HCT116 (cell line): ENCODE results near the gene RAB19. TPM values are rescaled to one million over a fixed set of nuclear protein-coding genes. Genes with fewer than 3 reads are reported as not detected.

ENCODE experiments used
- ATAC-seq: fragments of 200-7000 bp; cut with Tn5 transposase; 2 replicates; pipeline ENCODE4 v1.9.1; 2020; ENCODE audit warnings: mild to moderate bottlenecking, moderate library complexity
- BruUV-seq: library from RNA; stranded (reverse); fragments of 400-500 nt; replicated peaks from 2 replicates; lab custom pipeline; 2021; lab: Mats Ljungman, UMichigan
- CTCF ChIA-PET: fragments of 300-600 bp; sonication (Branson Sonifier 250); formaldehyde crosslinking; loops from one replicate; lab custom pipeline; 2021; ENCODE audit warnings: antibody characterized with exemption; lab: Charles Lee
- POLR2A ChIA-PET: fragments of 300-600, 350-600 bp; sonication (Branson Sonifier 250); formaldehyde crosslinking; loops from one replicate; lab custom pipeline; 2021; ENCODE audit warnings: antibody characterized with exemption; lab: Charles Lee
- RAD21 ChIA-PET, 2 experiments: fragments of 300-600 bp; sonication (Branson Sonifier 250); formaldehyde crosslinking; loops; one replicate each; lab custom pipeline; 2023; ENCODE audit warnings: low total read pairs in 2 of 2; ENCODE audit not compliant: uncharacterized antibody in 2 of 2, unreplicated experiment in 2 of 2, low non-redundant PET in 1 of 2; lab: Charles Lee
- DNase-seq: peaks from one replicate; pipeline ENCODE4 v3.0.0-alpha.2; 2010; ENCODE audit warnings: low read depth, low spot score
- H2AFZ ChIP-seq: fragments of 200-600 bp; shearing (Covaris generic), sonication (generic); 2 replicates; pipeline ENCODE4 v1.6.1; 2017; ENCODE audit warnings: low read depth, mixed run types, mixed read lengths, antibody characterized with exemption, low read length; ENCODE audit not compliant: poor library complexity, severe bottlenecking
- H3K27ac ChIP-seq: 2 replicates; pipeline ENCODE4 v1.5.1; 2012; ENCODE audit warnings: low read depth, low read length
- H3K27me3 ChIP-seq: fragments of 200-600 bp; sonication (generic); 2 replicates; pipeline ENCODE4 v1.6.1; 2016; ENCODE audit warnings: mixed run types, low read length, mixed read lengths; ENCODE audit not compliant: insufficient read depth
- H3K36me3 ChIP-seq, 2 experiments: fragments of 200-500 bp in 1 of 2; fragments of 200-600 bp in 1 of 2; sonication (Bioruptor generic) in 1 of 2; sonication (generic) in 1 of 2; 2 replicates each; pipeline versions ENCODE4 v1.5.1 to v1.6.1; 2014 to 2016; ENCODE audit warnings: low read length in 2 of 2, inconsistent platforms in 1 of 2, mixed read lengths in 1 of 2, mixed run types in 1 of 2; ENCODE audit not compliant: insufficient read depth in 2 of 2, control insufficient read depth in 1 of 2
- H3K4me1 ChIP-seq, 2 experiments: fragments of 200-600 bp in 1 of 2; sonication (generic) in 1 of 2; 2 replicates each; pipeline versions ENCODE4 v1.5.1 to v1.6.1; 2012 to 2017; ENCODE audit warnings: low read length in 2 of 2, inconsistent platforms in 1 of 2, mild to moderate bottlenecking in 1 of 2, mixed read lengths in 1 of 2, mixed run types in 1 of 2, moderate library complexity in 1 of 2; ENCODE audit not compliant: insufficient read depth in 2 of 2, control insufficient read depth in 1 of 2
- H3K4me2 ChIP-seq: fragments of 200-600 bp; sonication (generic); 2 replicates; pipeline ENCODE4 v1.6.1; 2017; ENCODE audit warnings: mixed run types, low read length, mixed read lengths
- H3K4me3 ChIP-seq, 2 experiments: fragments of 200-600 bp in 1 of 2; sonication (generic) in 1 of 2; replicated peaks in 1 of 2; 2 replicates each; pipeline ENCODE4 v1.5.1; 2011 to 2016; ENCODE audit warnings: low read length in 2 of 2, control low read depth in 1 of 2, low read depth in 1 of 2, mild to moderate bottlenecking in 1 of 2, mixed read lengths in 1 of 2, mixed run types in 1 of 2
- H3K79me2 ChIP-seq: fragments of 200-600 bp; sonication (generic); 2 replicates; pipeline ENCODE4 v1.6.1; 2017; ENCODE audit warnings: mild to moderate bottlenecking, mixed run types, low read length, moderate library complexity, mixed read lengths; ENCODE audit not compliant: insufficient read depth
- H3K9ac ChIP-seq: fragments of 200-600 bp; sonication (generic); 2 replicates; pipeline ENCODE4 v1.6.1; 2016; ENCODE audit warnings: low read length, mixed read lengths
- H3K9me2 ChIP-seq: fragments of 200-600 bp; sonication (generic), shearing (Covaris generic); 2 replicates; pipeline ENCODE4 v1.6.1; 2017; ENCODE audit warnings: mixed run types, mild to moderate bottlenecking, moderate library complexity; ENCODE audit not compliant: insufficient read depth
- H3K9me3 ChIP-seq, 2 experiments: fragments of 200-500 bp in 1 of 2; fragments of 200-600 bp in 1 of 2; sonication (Bioruptor generic) in 1 of 2; sonication (generic) in 1 of 2; 2 replicates each; pipeline ENCODE4 v1.6.1; 2014 to 2017; ENCODE audit warnings: low read length in 2 of 2, mixed read lengths in 2 of 2, inconsistent platforms in 1 of 2, low read depth in 1 of 2, mild to moderate bottlenecking in 1 of 2, mixed run types in 1 of 2, moderate library complexity in 1 of 2; ENCODE audit not compliant: control insufficient read depth in 1 of 2, insufficient read depth in 1 of 2
- H4K20me1 ChIP-seq: fragments of 200-600 bp; sonication (generic), shearing (Covaris generic); 2 replicates; pipeline ENCODE4 v1.6.1; 2017; ENCODE audit warnings: mixed run types, mild to moderate bottlenecking, moderate library complexity; ENCODE audit not compliant: insufficient read depth
- EZH2phosphoT487 ChIP-seq: fragments of 200-600 bp; IDR thresholded peaks from 2 replicates; pipeline ENCODE4 v1.6.1; 2018; ENCODE audit warnings: antibody characterized with exemption, borderline replicate concordance
- FOSL1 ChIP-seq: IDR thresholded peaks from 2 replicates; pipeline ENCODE4 v1.6.1; 2012; ENCODE audit warnings: low read depth
- JUND ChIP-seq: IDR thresholded peaks from 2 replicates; pipeline ENCODE4 v1.6.1; 2012
- REST ChIP-seq: IDR thresholded peaks from 2 replicates; pipeline ENCODE4 v1.6.1; 2012; ENCODE audit warnings: low read depth
- SP1 ChIP-seq: IDR thresholded peaks from 2 replicates; pipeline ENCODE4 v1.6.1; 2012; ENCODE audit warnings: low read depth
- TCF7L2 ChIP-seq: IDR thresholded peaks from 2 replicates; pipeline ENCODE4 v1.7.0; 2011; ENCODE audit warnings: borderline replicate concordance, inconsistent platforms; ENCODE audit not compliant: insufficient read depth, insufficient read length; ENCODE audit errors: extremely low read depth
- intact Hi-C: fragments of 100-400 bp; cut with micrococcal nuclease; formaldehyde crosslinking; loops from 2 replicates; pipeline ENCODE4 v1.10.0; 2022
- total RNA-seq: library from RNA; stranded (reverse); gene quantifications from one replicate; pipeline ENCODE4 v1.2.1, GENCODE V29; 2021; ENCODE audit not compliant: unreplicated experiment

Gene RAB19
- total RNA-seq, 1 experiment from 2014 or later: 2.6 TPM

- ATAC-seq: no peak
- Histone ChIP-seq H3K4me2 (peak overlapping the region; percentile 75; the same call in 1 of the 2 replicates), H3K27me3 (no peaks in the 10 kb centered on the region), H3K9me3 (no peaks in the 10 kb centered on the region), H3K79me2 (peaks cover 70% of the 10 kb centered on the region), H3K9ac (no peak overlapping the region), H3K4me1 (peaks cover 8 to 15% of the 10 kb centered on the region in 2 experiments; a peak in 2 of 4 replicates), H3K4me3 (no peak overlapping the region), H3K36me3 (no peaks in the 10 kb centered on the region; a peak in 1 of 4 replicates), H3K27ac (no peak overlapping the region), H3K9me2 (no peaks in the 10 kb centered on the region), H4K20me1 (no peaks in the 10 kb centered on the region), H2AFZ (no peak overlapping the region)
- RAD21 ChIA-PET: no interaction called here
- CTCF ChIA-PET: interaction anchor here (0.9 to 1.2 kb wide), 4 partner anchors 16 to 177 kb away, joined by 3 to 5 read pairs (median 4); no protein-coding TSS in a partner anchor
- no TSS peak for BruUV-seq
- no peak for DNase-seq
- POLR2A ChIA-PET: no interaction called here
- intact Hi-C loops: loop anchor here (5.0 to 10.0 kb wide), 2 partner anchors 302 to 536 kb away; partner anchors contain the start of genes KDM7A and MRPS33
- TF ChIP-seq REST (no peak), SP1 (no peak), JUND (no peak), TCF7L2 (no peak), FOSL1 (no peak), EZH2phosphoT487 (no peak)
These were observed 72.9 kb downstream of the RAB19 start for GRCh38 chr7:140476698-140477261.

Other genes with a start within 250 kb of the RAB19 start
- 11.6 TPM for gene KDM7A, start 227.1 kb upstream of the RAB19 start, total RNA-seq
- 41.8 TPM for gene SLC37A3, start 5.5 kb upstream of the RAB19 start, total RNA-seq
- gene MKRN1, start 75.4 kb downstream of the RAB19 start, total RNA-seq: 95.0 TPM
- gene DENND2A, start 236.8 kb downstream of the RAB19 start, total RNA-seq: 0.12 TPM